Astrocyte (in vitro differentiated cells and primary cell): ENCODE data around the gene RCCD1. TPM values are rescaled to one million over a fixed set of nuclear protein-coding genes. Genes with fewer than 3 reads are reported as not detected.

ENCODE experiments used
- DNase-seq: peaks from one replicate; pipeline ENCODE4 v3.0.0-alpha.2; 2010; ENCODE audit warnings: low read depth
- FAIRE-seq: peaks from 2 replicates; lab custom pipeline; 2011; peaks lifted over from hg19 to GRCh38; lab: Jason Lieb, UNC
- H2AFZ ChIP-seq: 2 replicates; pipeline ENCODE4 v1.6.0; 2012; ENCODE audit warnings: low read depth, low read length, inconsistent platforms
- H3K27ac ChIP-seq: 2 replicates; pipeline ENCODE4 v1.5.1; 2011; ENCODE audit warnings: low read depth, low read length, inconsistent platforms
- H3K27me3 ChIP-seq: 2 replicates; pipeline ENCODE4 v1.6.0; 2011; ENCODE audit warnings: low read length, inconsistent platforms; ENCODE audit not compliant: insufficient read depth
- H3K36me3 ChIP-seq: 2 replicates; pipeline ENCODE4 v1.5.1; 2011; ENCODE audit warnings: low read length, inconsistent platforms; ENCODE audit not compliant: insufficient read depth
- H3K4me1 ChIP-seq: 2 replicates; pipeline ENCODE4 v1.5.1; 2011; ENCODE audit warnings: low read length, inconsistent platforms; ENCODE audit not compliant: insufficient read depth
- H3K4me2 ChIP-seq: 2 replicates; pipeline ENCODE4 v1.6.0; 2012; ENCODE audit warnings: low read length, inconsistent platforms
- H3K4me3 ChIP-seq: 2 replicates; pipeline ENCODE4 v1.5.1; 2011; ENCODE audit warnings: low read depth, mild to moderate bottlenecking, low read length, inconsistent platforms; ENCODE audit not compliant: insufficient read depth
- H3K79me2 ChIP-seq: 2 replicates; pipeline ENCODE4 v1.6.0; 2012; ENCODE audit warnings: mild to moderate bottlenecking, low read length, inconsistent platforms; ENCODE audit not compliant: insufficient read depth
- H3K9ac ChIP-seq: 2 replicates; pipeline ENCODE4 v1.6.0; 2012; ENCODE audit warnings: mild to moderate bottlenecking, low read length, inconsistent platforms
- H3K9me3 ChIP-seq: 2 replicates; pipeline ENCODE4 v1.5.1; 2012; ENCODE audit warnings: low read depth, mild to moderate bottlenecking, low read length, inconsistent platforms; ENCODE audit not compliant: insufficient read depth
- H4K20me1 ChIP-seq: 2 replicates; pipeline ENCODE4 v1.6.0; 2012; ENCODE audit warnings: low read length, inconsistent platforms; ENCODE audit not compliant: insufficient read depth
- H3K27ac Mint-ChIP-seq: one replicate; pipeline ENCODE4 v1.8.0; 2021; ENCODE audit warnings: mild to moderate bottlenecking, mixed read lengths; ENCODE audit not compliant: unreplicated experiment
- H3K27me3 Mint-ChIP-seq: one replicate; pipeline ENCODE4 v1.8.0; 2021; ENCODE audit warnings: low read depth, mixed read lengths; ENCODE audit not compliant: unreplicated experiment
- H3K36me3 Mint-ChIP-seq: one replicate; pipeline ENCODE4 v1.8.0; 2021; ENCODE audit warnings: low read depth, mixed read lengths; ENCODE audit not compliant: unreplicated experiment
- H3K4me1 Mint-ChIP-seq: one replicate; pipeline ENCODE4 v1.8.0; 2021; ENCODE audit warnings: low read depth, mixed read lengths; ENCODE audit not compliant: unreplicated experiment
- H3K4me3 Mint-ChIP-seq: one replicate; pipeline ENCODE4 v1.8.0; 2021; ENCODE audit warnings: mild to moderate bottlenecking, moderate library complexity, mixed read lengths; ENCODE audit not compliant: unreplicated experiment
- H3K9me3 Mint-ChIP-seq: one replicate; pipeline ENCODE4 v1.8.0; 2021; ENCODE audit warnings: mild to moderate bottlenecking, mixed read lengths; ENCODE audit not compliant: unreplicated experiment
- CTCF ChIP-seq: IDR thresholded peaks from 2 replicates; pipeline ENCODE4 v1.5.1; 2011; ENCODE audit warnings: low read depth, mild to moderate bottlenecking, inconsistent platforms, low read length, moderate library complexity; ENCODE audit not compliant: insufficient read depth
- EZH2 ChIP-seq: IDR thresholded peaks from 2 replicates; pipeline ENCODE4 v1.6.1; 2012; ENCODE audit warnings: mild to moderate bottlenecking, low read length, inconsistent platforms; ENCODE audit not compliant: insufficient read depth
- total RNA-seq: library from RNA; stranded (reverse); gene quantifications from 2 replicates; pipeline ENCODE4 v1.2.1, GENCODE V29; 2021

Gene RCCD1
- total RNA-seq, 1 donor from 2014 or later: 6.8 TPM

GRCh38 chr15:90914305-90915080 lies 40.2 kb upstream of the RCCD1 start:
- no peaks in the 10 kb centered on the region for H3K36me3 ChIP-seq
- Mint-ChIP-seq H3K9me3 (no peaks in the 10 kb centered on the region), H3K27ac (no peak overlapping the region), H3K4me1 (peaks cover 17% of the 10 kb centered on the region), H3K27me3 (no peaks in the 10 kb centered on the region), H3K4me3 (no peak overlapping the region), H3K36me3 (peaks cover 14% of the 10 kb centered on the region)
- FAIRE-seq: no peak
- DNase-seq: no peak
- no peaks in the 10 kb centered on the region for H3K27me3 ChIP-seq
- no peak overlapping the region for H3K27ac ChIP-seq
- H3K4me3 ChIP-seq: no peak overlapping the region
- H3K4me1 ChIP-seq: peaks cover 7% of the 10 kb centered on the region
- H2AFZ ChIP-seq: no peak overlapping the region
- no peak overlapping the region for H3K9ac ChIP-seq
- no peaks in the 10 kb centered on the region for H4K20me1 ChIP-seq
- no peaks in the 10 kb centered on the region for H3K9me3 ChIP-seq
- TF ChIP-seq CTCF (no peak), EZH2 (no peak)
- no peaks in the 10 kb centered on the region for H3K79me2 ChIP-seq
- no peak overlapping the region for H3K4me2 ChIP-seq

- Histone ChIP-seq H3K36me3 (peaks cover 3% of the 10 kb centered on the region), H3K9ac (no peak overlapping the region), H3K27me3 (no peaks in the 10 kb centered on the region), H3K9me3 (no peaks in the 10 kb centered on the region), H3K4me3 (no peak overlapping the region), H4K20me1 (no peaks in the 10 kb centered on the region), H3K79me2 (no peaks in the 10 kb centered on the region), H2AFZ (no peak overlapping the region), H3K27ac (no peak overlapping the region), H3K4me2 (no peak overlapping the region), H3K4me1 (peaks cover 7% of the 10 kb centered on the region)
- DNase-seq: no peak
- peak overlapping the region; percentile 89 for H3K27ac Mint-ChIP-seq
- H3K27me3 Mint-ChIP-seq: peaks cover 2% of the 10 kb centered on the region
- TF ChIP-seq EZH2: no peak
- TF ChIP-seq CTCF: no peak
- H3K9me3 Mint-ChIP-seq: no peaks in the 10 kb centered on the region
- H3K4me3 Mint-ChIP-seq: peak overlapping the region; percentile 60
- peaks cover 20% of the 10 kb centered on the region for H3K36me3 Mint-ChIP-seq
- FAIRE-seq: no peak
- peaks cover 17% of the 10 kb centered on the region for H3K4me1 Mint-ChIP-seq
Observed at GRCh38 chr15:90915216-90915807, 39.4 kb upstream of the RCCD1 start.
